ENCODE results near the gene CASP2.
"Not testable (repeated sequence)": the region's sequence is repeated elsewhere in the genome, so short reads cannot be mapped to it uniquely, and the experiment has no call there.

The CASP2 gene

DNA sequence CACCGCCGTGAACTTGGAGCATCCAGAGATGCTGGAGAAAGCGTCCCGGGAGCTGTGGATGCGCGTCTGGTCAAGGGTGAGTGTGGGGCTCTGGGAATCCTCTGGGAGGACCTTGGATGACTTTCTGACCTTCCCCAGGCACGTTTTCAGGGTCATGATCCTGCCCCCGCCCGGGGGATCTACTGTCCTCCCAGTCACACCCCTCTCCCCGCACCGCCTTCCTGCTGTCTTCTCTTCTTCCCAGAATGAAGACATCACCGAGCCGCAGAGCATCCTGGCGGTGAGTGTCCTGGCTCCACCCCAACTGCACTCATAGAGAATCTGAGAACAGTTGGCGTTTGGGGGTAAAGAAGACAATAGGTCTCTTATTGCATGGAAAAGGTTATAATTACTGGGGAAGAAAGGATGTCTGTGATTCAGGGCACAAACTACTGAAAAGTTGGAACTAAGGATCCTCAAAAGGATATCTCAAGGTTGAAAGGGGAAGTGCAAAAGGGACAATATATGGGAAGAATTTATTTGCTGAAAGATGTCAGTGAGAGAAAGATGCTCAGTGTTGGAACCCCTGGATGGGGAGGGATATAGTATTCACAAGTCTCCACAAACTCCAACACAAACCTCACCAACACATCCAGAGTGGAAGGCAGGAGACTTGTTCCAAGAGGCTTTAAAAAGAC lies 23.0 kb upstream of the CASP2 start:
- no peak for DNase-seq

DNA sequence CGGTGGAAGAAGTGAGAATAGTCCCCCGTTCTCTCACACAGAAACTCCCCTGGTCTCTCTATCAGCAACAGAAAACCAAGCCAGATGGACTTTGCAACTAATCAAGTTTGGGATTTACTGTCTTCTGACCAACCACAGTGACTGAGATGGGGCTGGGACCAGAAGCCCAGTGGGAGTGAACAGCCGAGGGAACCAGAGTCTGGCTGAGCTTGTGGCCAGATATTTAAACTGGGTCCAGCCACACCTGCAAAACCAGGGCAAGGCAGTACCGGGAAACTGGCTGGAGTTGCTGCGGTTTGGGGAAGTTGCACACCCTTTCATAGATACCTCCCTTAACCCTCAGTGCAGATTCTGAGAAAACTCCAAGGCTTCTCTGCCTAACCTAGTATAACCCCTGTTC lies 18.9 kb upstream of the CASP2 start:
- DNase-seq = no peak

DNA sequence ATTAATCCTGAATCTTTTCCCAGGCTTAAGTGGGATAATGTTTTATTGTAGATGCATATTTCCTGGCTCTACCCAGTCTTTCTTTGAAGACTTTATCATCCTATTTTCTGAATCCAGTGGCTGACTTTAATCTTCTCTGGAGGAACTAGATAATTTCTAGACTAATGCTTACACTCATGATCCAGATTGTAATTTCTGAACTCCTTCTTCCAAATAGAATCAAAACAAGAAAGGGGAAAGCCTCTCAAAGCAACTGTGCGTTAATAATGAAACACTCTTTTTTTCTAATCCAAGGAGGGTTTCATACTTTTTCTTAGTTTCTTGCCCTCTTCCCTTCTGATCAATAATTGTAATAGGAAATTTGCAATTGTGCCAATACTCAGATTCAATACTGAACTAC lies 16.9 kb upstream of the CASP2 start:
- no peak for DNase-seq

DNA sequence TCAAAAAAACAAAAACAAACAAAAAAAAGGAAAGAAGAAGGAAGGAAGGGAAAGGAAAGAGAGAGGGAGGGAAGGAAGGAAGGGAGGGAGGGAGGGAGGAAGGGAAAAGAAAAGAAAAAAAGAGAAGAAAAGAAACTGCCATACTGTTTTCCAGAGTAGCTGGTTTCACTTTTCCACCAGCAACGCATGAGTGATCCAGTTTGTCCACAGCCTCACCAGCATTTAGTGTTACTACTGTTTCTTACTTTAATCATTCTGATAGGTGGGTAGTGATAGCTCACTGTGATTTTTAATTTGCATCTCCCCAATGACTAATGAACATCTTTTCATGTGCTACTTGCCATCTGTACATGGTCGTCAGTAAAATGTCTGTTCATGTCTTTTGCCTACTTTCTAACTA lies 15.3 kb upstream of the CASP2 start:
- no peak for DNase-seq

DNA sequence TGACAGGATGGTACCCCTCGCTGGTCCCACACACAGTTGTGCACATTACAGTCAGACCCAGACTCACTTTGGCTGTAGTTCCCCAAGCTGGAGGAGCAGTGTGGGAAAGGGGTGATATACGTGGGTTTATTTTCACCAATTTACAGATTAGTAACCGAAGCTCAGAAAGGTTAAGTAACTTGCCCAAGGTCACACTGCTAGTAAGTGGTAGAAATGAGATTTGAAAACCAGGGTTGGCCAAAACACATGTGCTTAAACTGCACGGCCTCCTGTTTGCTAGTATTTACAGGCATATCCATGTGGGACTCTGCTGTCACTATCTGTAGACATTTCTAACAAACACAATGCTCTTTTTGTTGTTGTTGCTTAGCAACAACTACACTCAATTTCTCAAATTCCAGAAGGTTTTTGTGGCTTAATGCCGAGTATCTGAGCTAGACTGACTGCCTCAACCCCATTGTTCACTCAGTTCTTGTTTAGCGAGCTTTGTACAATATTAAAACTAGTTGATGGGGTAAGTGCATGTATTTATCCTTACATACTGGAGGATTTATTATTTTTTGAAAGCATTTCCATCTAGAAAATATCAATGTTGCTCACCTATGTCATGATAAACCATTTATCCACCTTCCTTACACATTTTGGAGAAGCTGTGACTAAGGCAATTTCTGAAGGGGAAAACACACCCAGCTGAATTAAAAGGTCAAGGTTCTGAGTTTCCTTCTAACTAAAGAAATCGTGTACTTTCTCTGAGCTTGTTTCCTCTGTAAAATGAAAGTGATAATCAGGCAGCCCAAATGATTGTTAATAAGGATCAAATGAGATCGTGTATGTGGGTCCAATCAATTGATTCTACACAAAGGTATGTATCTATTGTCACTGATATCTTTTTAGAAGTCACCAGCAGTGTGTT lies 8.7 kb upstream of the CASP2 start:
- no peak for DNase-seq

DNA sequence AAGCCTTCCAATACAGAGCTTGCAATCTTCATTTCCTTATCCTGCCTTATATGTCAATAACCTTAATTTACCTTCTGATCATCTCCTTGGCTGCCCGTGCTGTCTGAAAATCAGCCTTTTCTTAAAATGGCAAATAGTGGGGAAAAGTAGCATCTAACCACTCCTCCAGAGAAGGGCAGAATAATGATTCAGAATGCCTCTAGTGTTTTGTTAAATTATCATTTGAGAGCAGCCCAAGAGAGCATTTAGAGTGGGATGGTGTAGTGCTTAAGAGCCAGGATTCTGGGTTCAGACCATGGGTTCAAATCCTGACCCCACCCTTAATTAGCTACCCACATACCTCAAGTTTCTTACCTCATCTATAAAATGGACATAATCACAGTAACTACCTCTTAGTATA lies 8.0 kb upstream of the CASP2 start:
- no peak for DNase-seq

DNA sequence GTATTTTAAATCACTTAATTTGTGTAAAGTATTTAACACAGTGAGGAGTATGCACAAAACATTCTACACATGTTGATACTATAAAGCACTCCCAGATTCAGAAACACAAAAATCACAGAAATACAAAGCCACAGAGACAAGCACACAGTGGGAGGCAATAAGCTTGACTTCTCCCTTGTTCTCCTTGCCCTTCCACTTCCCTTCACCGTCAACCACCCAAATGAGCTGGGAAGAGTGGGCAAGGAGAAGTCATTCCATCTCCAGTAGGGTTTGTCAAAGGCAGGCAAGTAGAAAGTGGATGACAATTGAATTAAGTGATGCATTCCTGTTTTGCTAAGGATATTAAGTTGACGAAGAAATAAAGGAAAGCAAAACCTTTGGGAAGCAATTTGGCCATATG lies 7.6 kb upstream of the CASP2 start:
- DNase-seq = no peak

DNA sequence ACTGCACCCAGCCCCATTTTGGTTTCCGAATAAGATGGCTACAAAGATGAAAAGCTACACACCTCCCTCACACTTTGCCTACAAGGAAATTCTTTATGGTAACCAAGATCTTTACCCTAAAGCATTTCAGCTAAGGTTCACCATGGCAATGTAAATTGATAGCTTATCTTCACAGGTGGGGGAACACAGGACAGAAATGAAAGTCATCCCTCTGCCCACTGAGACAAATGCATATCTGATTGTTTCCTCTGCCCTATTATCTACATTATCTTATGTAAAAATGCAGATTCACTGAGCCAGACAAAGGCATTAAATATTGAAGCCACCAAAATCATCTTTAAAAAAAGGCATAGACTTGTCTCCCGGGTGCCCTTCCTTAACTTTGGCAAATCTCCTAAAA lies 6.6 kb upstream of the CASP2 start:
- no peak for DNase-seq

DNA sequence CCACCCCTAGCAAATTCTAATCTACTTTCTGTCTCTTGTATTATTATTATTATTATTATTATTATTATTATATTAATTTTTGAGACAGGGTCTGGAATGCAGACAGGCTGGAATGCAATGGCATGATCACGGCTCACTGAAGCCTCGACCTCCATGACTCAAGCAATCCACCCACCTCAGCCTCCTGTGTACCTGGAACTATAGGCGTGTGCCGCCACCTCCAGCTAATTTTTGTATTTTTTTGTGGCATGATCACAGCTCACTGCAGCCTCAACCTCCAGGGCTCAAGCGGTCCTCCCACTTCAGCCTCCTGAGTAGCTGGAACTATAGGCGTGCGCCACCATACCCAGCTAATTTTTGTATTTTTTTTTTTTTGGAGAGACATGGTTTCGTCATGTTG lies 6.0 kb upstream of the CASP2 start:
- no peak for DNase-seq

DNA sequence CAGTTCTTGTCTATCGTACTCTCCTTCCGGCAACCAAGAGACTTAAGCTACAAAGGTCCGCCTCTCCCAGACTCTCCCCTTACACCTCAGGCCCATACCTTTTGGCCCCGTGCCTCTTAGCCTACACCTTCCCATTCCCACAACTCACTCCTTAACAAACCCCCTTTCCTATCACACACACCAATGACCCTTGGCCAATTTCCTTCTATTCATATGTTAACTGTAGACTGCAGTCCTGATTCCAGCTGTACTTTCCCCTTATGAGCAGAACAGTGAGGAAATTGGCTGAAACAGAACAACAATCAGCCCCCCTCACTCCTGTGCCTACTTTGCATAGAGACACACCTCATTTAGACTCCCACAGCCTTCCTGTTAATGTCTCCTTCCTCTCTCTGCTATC lies 4.8 kb upstream of the CASP2 start:
- DNase-seq = no peak

DNA sequence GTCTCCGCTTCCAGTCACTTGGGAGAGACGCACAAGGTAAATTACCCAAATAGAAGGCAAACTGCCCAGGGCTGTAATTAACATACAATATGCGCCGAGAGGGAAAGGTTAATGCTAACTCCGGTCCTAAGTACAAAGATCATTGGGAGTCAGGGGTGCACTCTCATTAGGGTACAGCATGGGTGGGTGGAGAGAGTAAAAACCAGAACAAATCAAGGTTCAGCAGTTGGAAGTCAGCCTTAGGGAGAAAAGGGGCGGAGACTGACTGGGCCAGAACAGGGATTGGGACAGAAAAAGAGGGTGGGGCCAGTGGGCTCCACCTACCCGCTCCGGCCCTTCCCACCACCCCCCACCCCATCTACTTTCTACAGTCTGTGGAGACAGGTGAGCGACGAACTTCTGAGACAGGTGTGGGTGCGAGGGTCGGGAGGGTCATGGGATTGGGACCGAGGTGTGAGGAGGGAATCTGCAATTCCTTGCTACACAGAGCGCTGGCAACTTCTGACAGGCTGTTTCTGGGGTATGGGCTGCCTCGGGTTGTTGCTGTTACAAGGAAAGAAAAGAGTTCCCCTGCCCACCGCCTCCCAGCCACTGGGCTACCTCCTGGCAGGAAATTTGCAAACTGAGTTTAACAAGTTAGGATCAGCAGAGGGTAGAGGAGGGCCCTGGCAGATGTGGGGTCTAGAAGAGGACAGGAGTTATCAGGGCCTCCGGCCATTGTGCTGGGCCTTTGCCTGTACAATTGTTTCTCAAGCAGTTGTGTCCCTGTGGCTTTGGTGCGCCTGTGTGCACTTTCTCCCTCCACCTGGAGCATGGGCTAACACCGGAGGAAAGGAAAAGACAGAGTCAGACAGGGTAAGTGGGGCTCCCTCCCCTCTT lies 3.3 kb upstream of the CASP2 start, which contains the start of gene TMEM139:
TSS of gene TMEM139 (plus strand) at position 368 of the 879 bp plus-strand sequence. CDS start 1,000 bp downstream, outside the sequence.
- no peak for DNase-seq

DNA sequence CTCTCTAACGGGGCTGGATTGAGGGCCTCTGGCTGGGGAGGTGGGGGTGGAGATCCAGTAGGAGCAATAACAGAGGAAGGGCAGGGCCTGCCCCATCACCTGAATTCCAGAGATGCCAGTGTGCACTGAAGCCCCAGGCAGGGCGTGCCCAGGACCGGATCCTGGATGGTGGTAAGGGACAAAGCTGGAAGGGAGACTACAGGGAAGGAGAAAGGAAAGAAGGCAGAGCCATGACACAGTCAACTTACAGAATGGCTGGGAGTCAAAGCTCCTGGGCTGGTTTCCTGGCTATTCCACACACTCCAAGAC lies 2.7 kb upstream of the CASP2 start:
- DNase-seq = no peak

DNA sequence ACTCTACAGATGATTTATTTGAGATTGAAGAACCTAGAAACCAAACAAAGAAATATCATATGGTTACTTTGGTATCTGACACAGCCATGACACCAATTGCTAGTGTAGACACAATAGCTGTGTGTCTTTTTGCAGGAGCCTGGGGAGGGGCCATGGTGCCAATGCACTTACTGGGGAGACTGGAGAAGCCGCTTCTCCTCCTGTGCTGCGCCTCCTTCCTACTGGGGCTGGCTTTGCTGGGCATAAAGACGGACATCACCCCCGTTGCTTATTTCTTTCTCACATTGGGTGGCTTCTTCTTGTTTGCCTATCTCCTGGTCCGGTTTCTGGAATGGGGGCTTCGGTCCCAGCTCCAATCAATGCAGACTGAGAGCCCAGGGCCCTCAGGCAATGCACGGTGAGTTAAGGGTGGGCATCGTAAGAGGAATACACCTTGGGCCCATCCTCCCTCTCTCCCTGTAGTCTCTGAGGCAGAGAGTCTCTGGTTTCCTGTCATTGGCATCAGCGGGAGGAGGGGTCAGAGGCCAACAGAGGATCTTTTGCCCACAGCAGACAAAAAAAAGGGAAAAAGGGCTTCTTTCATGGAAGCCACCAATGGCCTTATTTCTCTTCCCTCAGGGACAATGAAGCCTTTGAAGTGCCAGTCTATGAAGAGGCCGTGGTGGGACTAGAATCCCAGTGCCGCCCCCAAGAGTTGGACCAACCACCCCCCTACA lies 2.2 kb upstream of the CASP2 start:
- no peak for DNase-seq

DNA sequence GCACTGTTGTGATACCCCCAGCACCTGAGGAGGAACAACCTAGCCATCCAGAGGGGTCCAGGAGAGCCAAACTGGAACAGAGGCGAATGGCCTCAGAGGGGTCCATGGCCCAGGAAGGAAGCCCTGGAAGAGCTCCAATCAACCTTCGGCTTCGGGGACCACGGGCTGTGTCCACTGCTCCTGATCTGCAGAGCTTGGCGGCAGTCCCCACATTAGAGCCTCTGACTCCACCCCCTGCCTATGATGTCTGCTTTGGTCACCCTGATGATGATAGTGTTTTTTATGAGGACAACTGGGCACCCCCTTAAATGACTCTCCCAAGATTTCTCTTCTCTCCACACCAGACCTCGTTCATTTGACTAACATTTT lies 1.6 kb upstream of the CASP2 start:
- DNase-seq = no peak

DNA sequence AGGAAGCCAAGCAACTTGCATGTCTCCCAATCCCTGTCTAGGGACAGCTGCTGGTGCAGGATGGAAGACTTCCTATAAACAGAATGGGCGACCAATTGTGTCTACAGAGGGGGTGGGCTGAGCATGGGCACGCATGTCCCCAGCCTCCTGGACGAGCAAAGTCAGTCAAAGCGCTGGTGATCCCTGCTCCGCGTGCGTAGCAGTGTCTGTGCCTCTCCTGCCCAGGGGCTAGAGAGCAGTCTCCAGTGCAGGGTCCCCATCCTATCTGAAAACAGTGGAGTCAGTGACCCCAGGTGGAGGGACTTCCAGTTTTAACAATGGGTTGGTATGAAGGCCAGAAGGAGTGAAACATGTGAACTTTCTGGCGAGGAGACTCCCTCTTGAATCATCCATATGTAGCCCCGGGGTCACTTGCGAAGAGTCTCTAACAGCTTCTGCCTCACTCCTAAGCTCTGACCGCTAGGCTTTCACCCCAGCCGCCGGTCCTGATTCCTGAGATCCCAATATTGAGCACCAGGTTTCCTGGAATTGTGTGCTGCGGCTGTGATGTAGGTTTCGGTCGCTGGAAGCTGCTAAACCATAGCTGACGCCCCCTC lies 714 bp upstream of the CASP2 start:
- no peak for DNase-seq

DNA sequence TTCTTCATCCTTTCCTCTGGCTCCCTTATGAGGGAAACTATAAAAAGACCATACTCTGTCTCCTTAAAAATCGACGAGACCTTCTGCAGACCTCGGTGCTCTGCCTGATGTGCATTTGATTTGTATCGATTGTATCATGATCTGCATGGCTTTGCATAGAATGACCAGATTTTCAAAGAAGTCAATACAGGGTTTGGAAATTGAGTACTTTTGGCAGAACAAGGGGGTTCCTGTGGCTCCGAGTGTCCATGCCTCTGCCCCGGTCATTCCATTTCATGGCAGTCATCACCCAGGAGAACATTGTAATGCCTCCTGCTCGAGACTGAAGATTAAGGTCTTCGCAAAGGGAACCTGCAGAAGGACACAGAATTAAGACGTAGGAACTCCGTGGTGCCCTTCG lies 685 bp downstream of the CASP2 start:
- DNase-seq = no peak

DNA sequence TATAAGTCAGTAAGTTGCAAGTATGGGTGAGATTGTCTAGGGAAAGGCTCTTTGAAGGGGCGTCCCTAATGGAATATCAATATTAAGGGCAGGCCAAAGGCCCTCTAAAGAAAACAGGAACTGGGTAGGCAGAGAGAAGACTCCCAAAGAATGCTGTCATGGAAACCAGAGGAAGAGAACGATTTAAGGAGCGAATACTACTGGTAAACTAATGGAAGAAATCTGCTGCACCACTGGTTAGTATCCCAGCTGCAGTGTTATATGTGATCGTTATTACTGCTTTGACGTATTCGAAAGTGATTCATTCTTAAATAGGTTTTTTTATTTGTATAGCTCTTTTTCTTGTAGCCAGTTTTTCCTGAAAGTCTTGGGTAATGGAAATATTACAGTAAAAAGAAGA lies 1.3 kb downstream of the CASP2 start:
- DNase-seq = peak; percentile 60

DNA sequence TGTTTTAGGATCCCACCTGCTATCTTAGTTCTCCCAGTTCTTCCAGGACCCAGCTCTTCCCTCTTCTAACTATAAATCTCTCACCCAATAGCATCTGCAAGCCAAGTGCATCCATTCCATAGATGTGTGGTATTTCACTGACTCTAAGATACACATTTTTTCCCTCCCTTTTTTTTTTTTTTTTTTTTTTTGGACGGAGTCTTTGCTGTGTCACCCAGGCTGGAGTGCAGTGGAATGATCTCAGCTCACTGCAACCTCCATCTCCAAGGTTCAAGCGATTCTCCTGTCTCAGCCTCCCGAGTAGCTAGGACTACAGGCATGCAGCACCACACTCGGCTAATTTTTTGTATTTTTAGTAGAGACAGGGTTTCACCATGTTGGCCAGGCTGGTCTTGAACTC lies 1.7 kb downstream of the CASP2 start:
- DNase-seq = not testable (repeated sequence)

DNA sequence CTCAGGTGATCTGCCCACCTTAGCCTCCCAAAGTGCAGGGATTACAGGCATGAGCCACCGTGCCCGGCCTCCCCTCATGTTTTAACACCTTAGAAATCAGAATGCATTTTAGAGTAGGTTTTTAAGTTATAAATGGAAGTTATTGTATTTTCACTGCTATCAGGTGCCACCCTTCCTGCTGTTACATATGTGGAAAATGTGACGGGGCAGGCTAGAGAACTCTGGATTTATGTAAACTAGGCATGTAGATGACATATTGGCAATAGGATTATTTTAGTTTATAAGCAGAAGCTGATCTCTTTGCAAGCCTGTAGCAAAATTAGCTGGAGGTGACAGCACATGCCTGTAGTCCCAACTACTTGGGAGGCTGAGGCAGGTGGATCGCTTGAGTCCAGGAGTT lies 2.1 kb downstream of the CASP2 start:
- no peak for DNase-seq

DNA sequence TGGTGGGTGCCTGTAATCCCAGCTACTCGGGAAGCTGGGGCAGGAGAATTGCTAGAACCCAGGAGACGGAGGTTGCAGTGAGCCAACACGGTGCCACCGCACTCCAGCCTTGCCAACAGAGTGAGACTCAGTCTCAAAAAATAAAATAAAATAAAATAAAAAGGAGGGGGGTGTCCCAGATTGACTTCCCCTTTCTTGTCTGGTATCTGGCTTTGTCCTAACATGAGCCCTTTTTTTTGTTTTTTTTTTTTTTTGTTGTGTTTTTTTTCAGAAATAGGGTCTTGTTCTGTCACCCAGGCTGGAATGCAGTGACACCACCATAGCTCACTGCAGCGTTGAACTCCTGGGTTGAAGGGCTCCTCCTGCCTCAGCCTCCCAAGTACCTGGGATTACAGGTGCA lies 4.7 kb downstream of the CASP2 start:
- DNase-seq = no peak

DNA sequence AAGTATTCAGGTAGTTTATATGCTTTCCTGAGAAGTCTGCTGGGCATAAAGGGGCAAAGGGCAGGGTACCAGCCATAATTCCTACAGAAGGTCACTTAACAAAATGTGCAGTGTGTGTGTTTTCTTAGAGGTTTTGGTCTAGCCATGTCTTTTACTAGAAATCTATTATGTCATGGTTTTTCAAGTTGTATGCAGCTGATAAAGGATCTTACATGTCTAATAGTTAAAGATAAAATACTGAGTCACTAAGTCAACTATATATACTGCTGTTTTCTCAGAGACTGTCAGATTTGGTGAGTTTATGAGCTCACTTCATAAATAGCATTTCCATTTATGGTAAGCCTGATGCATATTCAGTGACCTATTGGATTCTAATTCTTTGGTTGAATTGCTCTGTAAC lies 7.7 kb downstream of the CASP2 start:
- DNase-seq = no peak

DNA sequence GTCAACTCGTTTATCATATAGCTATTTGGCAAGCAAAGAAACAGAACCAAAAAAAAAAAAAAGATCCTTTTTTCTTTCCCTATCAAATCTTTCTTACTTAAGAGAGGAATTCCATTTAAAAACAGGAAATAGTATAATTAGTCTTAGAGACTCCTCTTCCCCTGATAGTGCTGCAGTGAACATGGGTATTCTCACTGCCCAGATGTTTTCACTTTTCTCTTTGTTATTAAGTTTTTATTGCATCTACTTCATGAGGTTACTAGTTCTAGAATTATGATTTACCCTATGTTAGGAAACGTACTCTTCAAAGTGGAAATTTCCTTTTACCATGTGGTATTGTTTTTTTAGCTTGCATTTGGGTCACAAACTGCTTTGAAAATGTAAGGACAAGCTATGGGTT lies 8.5 kb downstream of the CASP2 start:
- DNase-seq = no peak

DNA sequence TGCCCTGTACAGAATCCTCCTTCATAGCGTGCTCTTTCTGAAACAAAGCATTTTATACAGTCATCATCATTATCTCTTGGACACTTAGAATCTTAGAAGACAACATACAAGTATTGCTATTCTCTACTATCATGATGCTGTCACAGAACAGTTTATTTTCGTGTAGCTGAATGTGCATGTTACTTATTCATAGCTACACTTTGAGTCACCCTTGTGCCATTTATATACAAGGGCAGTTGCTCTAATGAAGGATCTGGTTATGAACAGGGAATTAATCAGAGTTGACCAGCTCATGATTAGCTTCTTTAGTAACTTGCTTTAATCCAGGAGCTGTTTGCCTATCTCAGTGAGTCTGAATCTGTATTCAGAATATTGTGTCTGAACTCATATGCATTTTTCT lies 11.2 kb downstream of the CASP2 start:
- DNase-seq = no peak
